ENCODE results near the gene TEC.

TEC gene

DNA sequence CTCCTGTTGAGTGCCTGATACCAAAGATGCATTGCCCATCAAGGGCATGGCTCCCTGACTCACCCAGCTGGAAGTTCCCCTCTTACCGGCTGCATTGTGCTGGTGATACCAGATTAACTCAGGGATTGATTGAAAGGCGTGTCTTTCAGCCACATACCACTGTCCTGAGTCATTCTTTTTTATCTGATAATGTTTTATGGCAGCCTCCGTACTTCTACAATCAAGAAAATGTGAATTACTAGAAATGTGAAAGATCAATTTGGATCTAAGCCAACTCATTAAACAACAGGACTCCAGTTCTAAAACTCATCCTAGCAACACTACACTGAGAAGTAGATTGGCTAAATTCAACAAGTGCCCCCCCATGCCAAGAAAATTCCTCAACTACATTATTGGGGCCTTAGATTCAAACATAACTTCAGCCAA is 175.6 kb downstream of the TEC start:
- Histone ChIP-seq H3K4me2 (ENCODE audit: low read depth, low read length, poor library complexity, severe bottlenecking) (no peak overlapping the region), H3K9me2 (replicated peaks; ENCODE audit: low read depth, low read length) (no peaks in the 10 kb centered on the region), H3K4me1 (ENCODE audit: insufficient read depth, low read length, poor library complexity, severe bottlenecking) (no peaks in the 10 kb centered on the region), H3K4me3 (ENCODE audit: low read length, poor library complexity, severe bottlenecking) (no peak overlapping the region), H2AFZ (ENCODE audit: low read length) (no peak overlapping the region), H3K79me2 (ENCODE audit: insufficient read depth, low read length) (no peaks in the 10 kb centered on the region), H3K27me3 (ENCODE audit: insufficient read depth, low read length, poor library complexity, severe bottlenecking) (no peaks in the 10 kb centered on the region), H3K9me3 (ENCODE audit: insufficient read depth, low read depth, low read length) (no peaks in the 10 kb centered on the region), H4K20me1 (ENCODE audit: insufficient read depth, low read length, poor library complexity, severe bottlenecking) (no peaks in the 10 kb centered on the region), H3K9ac (ENCODE audit: low read depth, low read length, poor library complexity, severe bottlenecking) (no peak overlapping the region), H3K36me3 (ENCODE audit: insufficient read depth, low read length) (peaks cover 19% of the 10 kb centered on the region; the same call in 1 of the 2 replicates), H3F3A (ENCODE audit: low read depth) (no peaks in the 10 kb centered on the region)
- no peak for TF ChIP-seq EZH2phosphoT487 (IDR thresholded peaks at IDR 0.05; ENCODE audit: borderline replicate concordance)
- TF ChIP-seq CTCF (conservative IDR thresholded peaks at IDR 0.05; ENCODE audit: low read length): no peak

DNA sequence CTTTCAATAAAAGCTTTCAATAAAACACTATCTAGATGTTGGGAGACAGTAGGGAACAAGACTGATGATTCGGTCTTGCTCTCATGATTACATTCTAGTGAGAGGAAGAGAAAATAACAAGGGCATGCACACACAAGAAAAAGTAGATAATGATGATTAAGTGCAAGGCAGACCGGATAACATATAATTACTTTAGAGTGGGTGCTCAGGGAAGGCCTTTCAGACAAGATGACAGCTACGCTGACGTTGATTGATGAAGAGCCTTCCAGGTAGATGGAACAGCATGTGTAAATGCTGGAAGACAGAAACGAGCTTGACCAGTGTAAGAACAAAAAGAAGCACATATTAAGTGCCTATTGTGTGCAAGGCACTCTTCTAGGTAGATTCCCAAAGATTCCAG is 179.0 kb downstream of the TEC start:
- Histone ChIP-seq H3K4me2 (ENCODE audit: low read depth, low read length, poor library complexity, severe bottlenecking) (no peak overlapping the region), H3K4me1 (ENCODE audit: insufficient read depth, low read length, poor library complexity, severe bottlenecking) (no peaks in the 10 kb centered on the region), H4K20me1 (ENCODE audit: insufficient read depth, low read length, poor library complexity, severe bottlenecking) (no peaks in the 10 kb centered on the region), H3K4me3 (ENCODE audit: low read length, poor library complexity, severe bottlenecking) (no peak overlapping the region), H3K9me3 (ENCODE audit: insufficient read depth, low read depth, low read length) (no peaks in the 10 kb centered on the region), H3K36me3 (ENCODE audit: insufficient read depth, low read length) (peaks cover 25% of the 10 kb centered on the region; the same call in 1 of the 2 replicates), H3K79me2 (ENCODE audit: insufficient read depth, low read length) (no peaks in the 10 kb centered on the region), H3F3A (ENCODE audit: low read depth) (no peaks in the 10 kb centered on the region), H3K9me2 (replicated peaks; ENCODE audit: low read depth, low read length) (no peaks in the 10 kb centered on the region), H3K9ac (ENCODE audit: low read depth, low read length, poor library complexity, severe bottlenecking) (no peak overlapping the region), H3K27me3 (ENCODE audit: insufficient read depth, low read length, poor library complexity, severe bottlenecking) (no peaks in the 10 kb centered on the region), H2AFZ (ENCODE audit: low read length) (no peak overlapping the region)
- TF ChIP-seq EZH2phosphoT487 (IDR thresholded peaks at IDR 0.05; ENCODE audit: borderline replicate concordance) (no peak), CTCF (conservative IDR thresholded peaks at IDR 0.05; ENCODE audit: low read length) (no peak)

DNA sequence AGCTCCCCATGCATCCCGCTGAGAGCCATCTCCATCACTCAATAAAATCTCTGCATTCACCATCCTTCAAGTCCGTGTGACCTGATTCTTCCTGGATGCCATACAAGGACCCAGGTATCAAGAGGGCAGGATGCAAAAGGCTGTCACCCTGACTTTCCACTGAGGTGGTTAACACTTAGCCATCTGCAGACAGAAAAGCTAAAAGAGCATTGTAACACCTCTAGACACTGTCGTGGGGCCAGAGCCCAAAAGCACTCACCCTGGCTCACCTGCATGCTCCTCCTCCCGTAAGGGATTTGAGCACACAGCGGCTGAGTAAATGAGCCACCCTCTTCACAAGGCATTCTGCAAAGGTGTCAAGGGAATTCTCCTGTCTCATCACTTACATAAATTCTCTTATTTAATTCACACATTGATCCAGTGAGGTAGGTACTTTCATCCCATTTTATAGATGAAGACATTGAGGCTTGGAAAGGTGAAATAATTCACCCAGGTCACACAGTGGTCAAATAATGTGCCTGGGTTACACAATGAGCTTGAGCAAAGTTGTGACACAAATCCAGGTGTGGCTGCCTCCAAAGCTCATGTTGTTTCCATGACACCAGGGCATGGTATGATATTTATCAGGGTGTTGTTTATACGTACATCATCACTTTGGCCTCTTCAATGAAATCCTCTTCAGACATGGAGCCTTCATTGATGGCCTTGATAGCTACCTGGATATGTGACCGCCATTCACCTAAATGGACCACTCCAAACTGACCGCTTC is 183.6 kb downstream of the TEC start:
- H3K27me3 ChIP-seq (ENCODE audit: insufficient read depth, low read length, poor library complexity, severe bottlenecking): no peaks in the 10 kb centered on the region
- H4K20me1 ChIP-seq (ENCODE audit: insufficient read depth, low read length, poor library complexity, severe bottlenecking): no peaks in the 10 kb centered on the region
- H3K9ac ChIP-seq (ENCODE audit: low read depth, low read length, poor library complexity, severe bottlenecking): no peak overlapping the region
- no peaks in the 10 kb centered on the region for H3K79me2 ChIP-seq (ENCODE audit: insufficient read depth, low read length)
- no peaks in the 10 kb centered on the region for H3K4me1 ChIP-seq (ENCODE audit: insufficient read depth, low read length, poor library complexity, severe bottlenecking)
- H3K9me2 ChIP-seq (replicated peaks; ENCODE audit: low read depth, low read length): no peaks in the 10 kb centered on the region
- H3K4me2 ChIP-seq (ENCODE audit: low read depth, low read length, poor library complexity, severe bottlenecking): no peak overlapping the region
- peaks cover 9% of the 10 kb centered on the region; the same call in 1 of the 2 replicates for H3K36me3 ChIP-seq (ENCODE audit: insufficient read depth, low read length)
- H3K4me3 ChIP-seq (ENCODE audit: low read length, poor library complexity, severe bottlenecking): no peak overlapping the region
- H3K9me3 ChIP-seq (ENCODE audit: insufficient read depth, low read depth, low read length): no peaks in the 10 kb centered on the region
- H3F3A ChIP-seq (ENCODE audit: low read depth): no peaks in the 10 kb centered on the region
- H2AFZ ChIP-seq (ENCODE audit: low read length): no peak overlapping the region
- TF ChIP-seq EZH2phosphoT487 (IDR thresholded peaks at IDR 0.05; ENCODE audit: borderline replicate concordance) (no peak), CTCF (conservative IDR thresholded peaks at IDR 0.05; ENCODE audit: low read length) (no peak)

Measured in Loucy (cell line).